Measurements from ENCODE around the gene POLA2. TPM values are rescaled to one million over a fixed set of nuclear protein-coding genes. Genes with fewer than 3 reads are reported as not detected.

POLA2 gene
- polyA plus RNA-seq, 1 donor (not counting 4 experiments of a cell fraction or from before 2014, with no cell fraction given): 20.9 TPM

DNA sequence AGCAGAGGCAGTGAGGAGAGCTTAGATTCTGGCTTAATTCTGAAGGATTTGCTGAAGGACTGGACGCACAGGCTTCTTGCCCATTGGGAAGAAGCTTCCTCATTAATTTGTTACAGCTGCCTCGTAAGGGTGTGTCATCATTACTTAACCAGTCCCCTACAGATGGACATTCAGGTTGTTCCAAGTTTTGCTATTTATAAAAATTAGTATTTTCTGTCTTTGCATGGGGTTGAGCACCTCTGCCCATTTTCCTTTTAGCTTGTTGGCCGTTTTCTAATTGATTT, 41.9 kb upstream of the POLA2 start:
- TF ChIP-seq, protein P1, sequence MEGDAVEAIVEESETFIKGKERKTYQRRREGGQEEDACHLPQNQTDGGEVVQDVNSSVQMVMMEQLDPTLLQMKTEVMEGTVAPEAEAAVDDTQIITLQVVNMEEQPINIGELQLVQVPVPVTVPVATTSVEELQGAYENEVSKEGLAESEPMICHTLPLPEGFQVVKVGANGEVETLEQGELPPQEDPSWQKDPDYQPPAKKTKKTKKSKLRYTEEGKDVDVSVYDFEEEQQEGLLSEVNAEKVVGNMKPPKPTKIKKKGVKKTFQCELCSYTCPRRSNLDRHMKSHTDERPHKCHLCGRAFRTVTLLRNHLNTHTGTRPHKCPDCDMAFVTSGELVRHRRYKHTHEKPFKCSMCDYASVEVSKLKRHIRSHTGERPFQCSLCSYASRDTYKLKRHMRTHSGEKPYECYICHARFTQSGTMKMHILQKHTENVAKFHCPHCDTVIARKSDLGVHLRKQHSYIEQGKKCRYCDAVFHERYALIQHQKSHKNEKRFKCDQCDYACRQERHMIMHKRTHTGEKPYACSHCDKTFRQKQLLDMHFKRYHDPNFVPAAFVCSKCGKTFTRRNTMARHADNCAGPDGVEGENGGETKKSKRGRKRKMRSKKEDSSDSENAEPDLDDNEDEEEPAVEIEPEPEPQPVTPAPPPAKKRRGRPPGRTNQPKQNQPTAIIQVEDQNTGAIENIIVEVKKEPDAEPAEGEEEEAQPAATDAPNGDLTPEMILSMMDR (optimal IDR thresholded peaks at IDR 0.05 in 1 of 3, IDR thresholded peaks at IDR 0.05 in 1 of 3, conservative IDR thresholded peaks at IDR 0.05 in 1 of 3; ENCODE audit: extremely low read depth in 1 of 3, insufficient read depth in 2 of 3, low read length in 3 of 3): no peak
- no peak for TF ChIP-seq EZH2 (IDR thresholded peaks at IDR 0.05; ENCODE audit: low read length)
- no peaks in the 10 kb centered on the region for H4K20me1 ChIP-seq (ENCODE audit: control insufficient read depth, extremely low read depth, insufficient read depth, low read length)
- peaks cover 0 to 19% of the 10 kb centered on the region in 2 experiments for H3K36me3 ChIP-seq (ENCODE audit: control insufficient read depth in 2 of 2, extremely low read depth in 1 of 2, insufficient read depth in 2 of 2, low read length in 2 of 2)
- dilution Hi-C loops (cut with MboI; ENCODE audit: extremely low pct_ligation_motif_present, low sequenced_read_pairs): no loop called here
- no peaks in the 10 kb centered on the region for H3K79me2 ChIP-seq (ENCODE audit: control insufficient read depth, insufficient read depth, low read length)
- H3K4me2 ChIP-seq (ENCODE audit: control insufficient read depth, extremely low read depth, insufficient read depth, low read depth, low read length): no peak overlapping the region
- H3K9me3 ChIP-seq (ENCODE audit: control insufficient read depth, low read depth, low read length): no peaks in the 10 kb centered on the region
- FAIRE-seq: no peak
- peaks cover 3% of the 10 kb centered on the region for H3K4me1 ChIP-seq (ENCODE audit: control insufficient read depth, extremely low read depth, insufficient read depth, low read length)
- H3K27ac ChIP-seq (ENCODE audit: control insufficient read depth, insufficient read depth, low read length): no peak overlapping the region
- H3K9ac ChIP-seq (ENCODE audit: control insufficient read depth, extremely low read depth, insufficient read depth, low read length): no peak overlapping the region
- no peak overlapping the region for H3K4me3 ChIP-seq (ENCODE audit: control insufficient read depth in 2 of 3, extremely low read depth in 1 of 3, insufficient read depth in 2 of 3, low read depth in 1 of 3, low read length in 3 of 3)
- no peaks in the 10 kb centered on the region for H3K9me1 ChIP-seq (ENCODE audit: control insufficient read depth, extremely low read depth, insufficient read depth, low read length)
- DNase-seq (ENCODE audit: low read depth, low spot score): no peak
- H3K27me3 ChIP-seq (ENCODE audit: control insufficient read depth, extremely low read depth, insufficient read depth, low read length): no peaks in the 10 kb centered on the region
- H2AFZ ChIP-seq (ENCODE audit: control insufficient read depth, low read length): no peak overlapping the region

DNA sequence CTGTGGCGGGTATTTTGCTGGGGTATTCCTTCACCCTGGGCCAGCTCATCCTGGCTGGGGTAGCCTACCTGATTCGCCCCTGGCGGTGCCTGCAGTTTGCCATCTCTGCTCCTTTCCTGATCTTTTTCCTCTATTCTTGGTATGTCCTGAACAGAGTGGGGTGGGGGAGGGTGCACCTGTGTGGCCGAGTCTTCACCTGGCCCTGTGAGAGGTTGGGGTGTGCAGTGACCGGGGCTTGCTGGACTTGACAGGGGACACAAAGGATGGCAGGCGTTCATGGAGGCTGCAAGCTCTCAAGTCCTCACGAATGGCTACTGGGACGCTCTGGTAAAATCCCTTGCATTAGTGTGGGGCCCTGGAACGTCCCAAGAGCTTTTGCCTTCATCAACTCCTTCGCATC, 40.7 kb upstream of the POLA2 start:
- no peak overlapping the region for H2AFZ ChIP-seq (ENCODE audit: control insufficient read depth, low read length)
- TF ChIP-seq, protein P1 (optimal IDR thresholded peaks at IDR 0.05 in 1 of 3, IDR thresholded peaks at IDR 0.05 in 1 of 3, conservative IDR thresholded peaks at IDR 0.05 in 1 of 3; ENCODE audit: extremely low read depth in 1 of 3, insufficient read depth in 2 of 3, low read length in 3 of 3): no peak
- no peak for TF ChIP-seq EZH2 (IDR thresholded peaks at IDR 0.05; ENCODE audit: low read length)
- H3K4me2 ChIP-seq (ENCODE audit: control insufficient read depth, extremely low read depth, insufficient read depth, low read depth, low read length): no peak overlapping the region
- FAIRE-seq (no peak), DNase-seq (ENCODE audit: low read depth, low spot score) (no peak)
- peaks cover 13% of the 10 kb centered on the region for H3K4me1 ChIP-seq (ENCODE audit: control insufficient read depth, extremely low read depth, insufficient read depth, low read length)
- H3K79me2 ChIP-seq (ENCODE audit: control insufficient read depth, insufficient read depth, low read length): no peaks in the 10 kb centered on the region
- H3K27me3 ChIP-seq (ENCODE audit: control insufficient read depth, extremely low read depth, insufficient read depth, low read length): no peaks in the 10 kb centered on the region
- H4K20me1 ChIP-seq (ENCODE audit: control insufficient read depth, extremely low read depth, insufficient read depth, low read length): no peaks in the 10 kb centered on the region
- dilution Hi-C loops (cut with MboI; ENCODE audit: extremely low pct_ligation_motif_present, low sequenced_read_pairs): no loop called here
- H3K4me3 ChIP-seq (ENCODE audit: control insufficient read depth in 2 of 3, extremely low read depth in 1 of 3, insufficient read depth in 2 of 3, low read depth in 1 of 3, low read length in 3 of 3): no peak overlapping the region
- no peaks in the 10 kb centered on the region for H3K9me3 ChIP-seq (ENCODE audit: control insufficient read depth, low read depth, low read length)
- no peaks in the 10 kb centered on the region for H3K9me1 ChIP-seq (ENCODE audit: control insufficient read depth, extremely low read depth, insufficient read depth, low read length)
- H3K9ac ChIP-seq (ENCODE audit: control insufficient read depth, extremely low read depth, insufficient read depth, low read length): no peak overlapping the region
- H3K36me3 ChIP-seq (ENCODE audit: control insufficient read depth in 2 of 2, extremely low read depth in 1 of 2, insufficient read depth in 2 of 2, low read length in 2 of 2): peaks cover 0 to 19% of the 10 kb centered on the region in 2 experiments
- no peak overlapping the region for H3K27ac ChIP-seq (ENCODE audit: control insufficient read depth, insufficient read depth, low read length)

Data from keratinocyte (primary cell).